Esophagus squamous epithelium (tissue), 4 donors: ENCODE results near the gene FAM222B.

ENCODE experiments used
- POLR2A ChIP-seq, 4 donors: fragments of 450-650 bp; IDR thresholded peaks; one replicate each; pipeline ENCODE4 v1.6.1; 2017; ENCODE audit warnings: antibody characterized with exemption in 4 of 4, mild to moderate bottlenecking in 4 of 4, moderate library complexity in 3 of 4
- TF ChIP-seq, protein P1 (sequence below), 6 experiments: fragments of 450-650 bp in 4 of 6; fragments of 200-600 bp in 2 of 6; sonication (generic) in 2 of 6; IDR thresholded peaks; one replicate each; pipeline ENCODE4 v1.5.1; 2016 to 2019; ENCODE audit warnings: antibody characterized with exemption in 6 of 6, mild to moderate bottlenecking in 4 of 6, moderate library complexity in 4 of 6

DNA sequence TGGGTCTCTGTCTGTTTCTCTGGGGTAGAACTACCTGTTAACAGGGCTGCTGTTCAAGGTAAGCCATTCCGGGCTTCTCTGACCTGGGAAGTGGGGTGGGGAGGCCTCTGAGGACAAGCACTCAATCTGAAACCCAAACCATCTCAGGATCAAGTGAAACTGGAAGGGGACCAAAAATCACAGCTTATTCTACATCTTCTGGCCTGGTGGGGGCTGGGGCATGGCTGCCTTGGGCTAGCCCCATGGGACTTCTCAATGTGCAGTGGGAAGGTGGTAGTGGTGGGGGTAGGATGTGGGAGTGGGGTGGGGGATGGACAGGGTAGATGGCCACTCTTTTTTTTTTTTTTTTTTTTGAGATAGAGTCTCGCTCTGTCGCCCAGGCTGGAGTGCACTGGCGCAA, 49.4 kb upstream of the FAM222B start:
- TF ChIP-seq, protein P1, sequence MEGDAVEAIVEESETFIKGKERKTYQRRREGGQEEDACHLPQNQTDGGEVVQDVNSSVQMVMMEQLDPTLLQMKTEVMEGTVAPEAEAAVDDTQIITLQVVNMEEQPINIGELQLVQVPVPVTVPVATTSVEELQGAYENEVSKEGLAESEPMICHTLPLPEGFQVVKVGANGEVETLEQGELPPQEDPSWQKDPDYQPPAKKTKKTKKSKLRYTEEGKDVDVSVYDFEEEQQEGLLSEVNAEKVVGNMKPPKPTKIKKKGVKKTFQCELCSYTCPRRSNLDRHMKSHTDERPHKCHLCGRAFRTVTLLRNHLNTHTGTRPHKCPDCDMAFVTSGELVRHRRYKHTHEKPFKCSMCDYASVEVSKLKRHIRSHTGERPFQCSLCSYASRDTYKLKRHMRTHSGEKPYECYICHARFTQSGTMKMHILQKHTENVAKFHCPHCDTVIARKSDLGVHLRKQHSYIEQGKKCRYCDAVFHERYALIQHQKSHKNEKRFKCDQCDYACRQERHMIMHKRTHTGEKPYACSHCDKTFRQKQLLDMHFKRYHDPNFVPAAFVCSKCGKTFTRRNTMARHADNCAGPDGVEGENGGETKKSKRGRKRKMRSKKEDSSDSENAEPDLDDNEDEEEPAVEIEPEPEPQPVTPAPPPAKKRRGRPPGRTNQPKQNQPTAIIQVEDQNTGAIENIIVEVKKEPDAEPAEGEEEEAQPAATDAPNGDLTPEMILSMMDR (IDR thresholded peaks at IDR 0.05) = no peak
- no peak for TF ChIP-seq POLR2A (IDR thresholded peaks at IDR 0.05)
